Heart left ventricle (tissue), 13 donors: ENCODE data around the gene GAK.

Experiments
- POLR2A ChIP-seq, 2 donors: fragments of 450-650 bp; IDR thresholded peaks; one replicate each; pipeline ENCODE4 v1.6.1; 2017; ENCODE audit warnings: antibody characterized with exemption in 2 of 2, mild to moderate bottlenecking in 2 of 2, moderate library complexity in 2 of 2
- TF ChIP-seq, protein P1 (sequence below), 12 donors: fragments of 200-600 bp; sonication (generic) in 4 of 12; IDR thresholded peaks; one replicate each; pipeline versions ENCODE4 v1.5.0 to v1.8.0; 2018 to 2022; ENCODE audit warnings: antibody characterized with exemption in 12 of 12, mild to moderate bottlenecking in 5 of 12
- donor health status: ischemic (EF 13 %, LVEDD 7.1; RV severe dilation, severe dysfunction).
- donor health status: DM: no; HTN: yes; CAD: no.
- donor health status: DM: no; HTN: no; CAD: no.
- donor health status: ischemic (EF 25% LVEDD 6.9; RV normal size, moderate dysfunction).
- donor health status: ischemic (EF 25% LVEDD 5.7; RV mildly dilated, moderate dysfunction).
- donor health status: ischemic (EF 35%, LVEDD 5.7; RV mildly dilated, moderate dysfunction).
- donor health status: nonischemic (EF 11% LVEDD 7.7; RV severe dilation, severe dysfunction).
- donor health status: DM: yes; HTN: yes; CAD: no.
- donor health status: PGD.
- donor health status: ischemic (EF 29% LVEDD 5.4; RV normal size, mild dysfunction).
- donor health status: nonischemic (EF 23%, LVEDD 6.1; RV moderate dilation, normal function).

DNA sequence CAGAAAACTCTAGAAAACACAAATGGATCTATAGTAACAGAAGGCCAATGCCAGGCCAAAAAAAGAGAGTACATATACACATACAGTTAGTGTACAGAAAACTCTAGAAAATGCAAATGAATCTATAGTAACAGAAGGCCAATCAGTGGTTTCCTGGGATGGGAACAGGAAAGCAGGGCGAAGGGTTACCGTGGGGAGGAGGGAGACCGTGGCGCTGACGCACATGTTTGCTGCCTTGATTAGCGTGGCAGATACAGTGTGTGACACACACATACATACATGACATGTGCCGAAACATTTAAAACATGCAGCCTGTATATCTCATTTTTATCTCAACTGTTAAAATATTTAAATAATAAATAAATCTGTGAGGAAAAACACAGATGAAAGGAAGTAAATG, 14.7 kb downstream of the GAK start:
- TF ChIP-seq, protein P1, sequence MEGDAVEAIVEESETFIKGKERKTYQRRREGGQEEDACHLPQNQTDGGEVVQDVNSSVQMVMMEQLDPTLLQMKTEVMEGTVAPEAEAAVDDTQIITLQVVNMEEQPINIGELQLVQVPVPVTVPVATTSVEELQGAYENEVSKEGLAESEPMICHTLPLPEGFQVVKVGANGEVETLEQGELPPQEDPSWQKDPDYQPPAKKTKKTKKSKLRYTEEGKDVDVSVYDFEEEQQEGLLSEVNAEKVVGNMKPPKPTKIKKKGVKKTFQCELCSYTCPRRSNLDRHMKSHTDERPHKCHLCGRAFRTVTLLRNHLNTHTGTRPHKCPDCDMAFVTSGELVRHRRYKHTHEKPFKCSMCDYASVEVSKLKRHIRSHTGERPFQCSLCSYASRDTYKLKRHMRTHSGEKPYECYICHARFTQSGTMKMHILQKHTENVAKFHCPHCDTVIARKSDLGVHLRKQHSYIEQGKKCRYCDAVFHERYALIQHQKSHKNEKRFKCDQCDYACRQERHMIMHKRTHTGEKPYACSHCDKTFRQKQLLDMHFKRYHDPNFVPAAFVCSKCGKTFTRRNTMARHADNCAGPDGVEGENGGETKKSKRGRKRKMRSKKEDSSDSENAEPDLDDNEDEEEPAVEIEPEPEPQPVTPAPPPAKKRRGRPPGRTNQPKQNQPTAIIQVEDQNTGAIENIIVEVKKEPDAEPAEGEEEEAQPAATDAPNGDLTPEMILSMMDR (IDR thresholded peaks at IDR 0.05), result no peak
- TF ChIP-seq POLR2A (IDR thresholded peaks at IDR 0.05), result no peak
